Measurements from ENCODE around the gene CRNN.

GRCh38 chr1:152394151-152394550 is 19.9 kb downstream of the CRNN start:
- TF ChIP-seq CTCF (IDR thresholded peaks at IDR 0.05; ENCODE audit: borderline replicate concordance, extremely low read depth, low read length, poor library complexity, severe bottlenecking): no peak
- no peak for TF ChIP-seq EZH2 (IDR thresholded peaks at IDR 0.05; ENCODE audit: borderline replicate concordance, low read depth, low read length, severe bottlenecking)

Measured in DND-41 (cell line).